CD4-positive, alpha-beta T cell (primary cell): ENCODE results near the gene WRNIP1. TPM values are rescaled to one million over a fixed set of nuclear protein-coding genes. Genes with fewer than 3 reads are reported as not detected.

ENCODE experiments used
- ATAC-seq: fragments of 200-7000 bp; cut with Tn5 transposase; one replicate; pipeline ENCODE4 v1.10.0; 2022; ENCODE audit warnings: mild to moderate bottlenecking; ENCODE audit not compliant: poor library complexity
- CTCF ChIA-PET: fragments of 350-600 bp; sonication (Branson Sonifier 250); formaldehyde crosslinking; loops from one replicate; lab custom pipeline; 2021; ENCODE audit warnings: antibody characterized with exemption, inconsistent platforms; lab: Charles Lee
- POLR2A ChIA-PET: fragments of 350-600 bp; sonication (Branson Sonifier 250); formaldehyde crosslinking; loops from one replicate; lab custom pipeline; 2021; ENCODE audit warnings: antibody characterized with exemption, inconsistent platforms; lab: Charles Lee
- DNase-seq, 14 experiments: peaks; one replicate each; pipeline ENCODE4 v3.0.0-alpha.2; 2013 to 2020; ENCODE audit warnings: mixed read lengths in 2 of 14
- H3K27ac ChIP-seq, 2 donors: one replicate each; pipeline versions ENCODE4 v1.5.1 to v1.7.0; 2013; ENCODE audit warnings: low read length in 2 of 2, low read depth in 1 of 2, mild to moderate bottlenecking in 1 of 2
- H3K27me3 ChIP-seq, 2 experiments: 1 replicate in 1 of 2; 2 replicates in 1 of 2; pipeline versions ENCODE4 v1.6.1 to v1.7.0; 2013; ENCODE audit warnings: low read length in 2 of 2, control low read depth in 1 of 2, mild to moderate bottlenecking in 1 of 2, moderate library complexity in 1 of 2; ENCODE audit not compliant: insufficient read depth in 2 of 2, control insufficient read depth in 1 of 2
- H3K36me3 ChIP-seq: one replicate; pipeline ENCODE4 v1.6.1; 2013; ENCODE audit warnings: low read length, control low read depth; ENCODE audit not compliant: insufficient read depth
- H3K4me1 ChIP-seq: one replicate; pipeline ENCODE4 v1.6.1; 2013; ENCODE audit warnings: low read length, control low read depth; ENCODE audit not compliant: insufficient read depth
- H3K4me3 ChIP-seq: one replicate; pipeline ENCODE4 v1.5.1; 2013; ENCODE audit warnings: mild to moderate bottlenecking, low read length, moderate library complexity
- H3K9me3 ChIP-seq, 2 experiments: 1 replicate in 1 of 2; 2 replicates in 1 of 2; pipeline versions ENCODE4 v1.6.1 to v1.7.0; 2013; ENCODE audit warnings: low read length in 2 of 2, mild to moderate bottlenecking in 2 of 2, control low read depth in 1 of 2, moderate library complexity in 1 of 2; ENCODE audit not compliant: control insufficient read depth in 1 of 2, insufficient read depth in 1 of 2
- H3K27ac Mint-ChIP-seq: one replicate; pipeline ENCODE4 v1.8.0; 2020; ENCODE audit warnings: mixed read lengths
- H3K27me3 Mint-ChIP-seq: one replicate; pipeline ENCODE4 v1.8.0; 2021; ENCODE audit warnings: mixed read lengths
- H3K36me3 Mint-ChIP-seq: one replicate; pipeline ENCODE4 v1.8.0; 2021; ENCODE audit warnings: low read depth, mixed read lengths
- H3K4me1 Mint-ChIP-seq: one replicate; pipeline ENCODE4 v1.8.0; 2021; ENCODE audit warnings: low read depth, mixed read lengths
- H3K4me3 Mint-ChIP-seq: one replicate; pipeline ENCODE4 v1.8.0; 2020; ENCODE audit warnings: mild to moderate bottlenecking, mixed read lengths
- H3K9me3 Mint-ChIP-seq: one replicate; pipeline ENCODE4 v1.8.0; 2020; ENCODE audit warnings: mixed read lengths
- CTCF ChIP-seq: fragments of 200-600 bp; IDR thresholded peaks from one replicate; pipeline ENCODE4 v1.8.0; 2022; ENCODE audit warnings: antibody characterized with exemption, mild to moderate bottlenecking
- intact Hi-C, 2 experiments: fragments of 100-400 bp; cut with DNase I in 1 of 2; cut with micrococcal nuclease in 1 of 2; formaldehyde crosslinking; loops; one replicate each; pipeline versions ENCODE4 v1.15.1 to v1.9.0; 2023 to 2025; cut with DNase I, micrococcal nuclease
- total RNA-seq, 174 experiments: library from RNA in 2 of 174; stranded (reverse) in 2 of 174; gene quantifications; one replicate each; pipeline ENCODE4 v1.2.3 and lab custom pipeline; 2021 to 2026

The WRNIP1 gene
- total RNA-seq, 2 experiments from 2014 or later, result 22.4 to 25.2 TPM

GRCh38 chr6:2795162-2795561 is 30.0 kb downstream of the WRNIP1 start:
- no peaks in the 10 kb centered on the region for H3K9me3 Mint-ChIP-seq
- no peak overlapping the region for H3K27ac ChIP-seq
- no peaks in the 10 kb centered on the region for H3K36me3 ChIP-seq
- H3K4me1 ChIP-seq, result peaks cover 29% of the 10 kb centered on the region
- peaks cover 48% of the 10 kb centered on the region for H3K4me1 Mint-ChIP-seq
- no peaks in the 10 kb centered on the region for H3K27me3 Mint-ChIP-seq
- H3K27me3 ChIP-seq, result no peaks in the 10 kb centered on the region
- TF ChIP-seq CTCF, result no peak
- H3K4me3 ChIP-seq, result no peak overlapping the region
- intact Hi-C loops, result loop anchor here in 1 of 2 experiments (2.0 to 5.0 kb wide), 2 partner anchors 38 to 192 kb away; no protein-coding TSS in a partner anchor
- H3K27ac Mint-ChIP-seq, result no peak overlapping the region
- no peaks in the 10 kb centered on the region for H3K9me3 ChIP-seq
- ATAC-seq, result no peak
- no peaks in the 10 kb centered on the region for H3K36me3 Mint-ChIP-seq
- DNase-seq, result no peak
- CTCF ChIA-PET, result no interaction called here
- H3K4me3 Mint-ChIP-seq, result no peak overlapping the region
- POLR2A ChIA-PET, result interaction anchor here (0.9 kb wide), 1 partner anchor 195 kb away, joined by 3 read pairs; no protein-coding TSS in a partner anchor

GRCh38 chr6:2795956-2796355 is 30.8 kb downstream of the WRNIP1 start:
- Histone ChIP-seq H3K9me3 (peaks cover 0 to under 1% of the 10 kb centered on the region in 2 experiments), H3K36me3 (no peaks in the 10 kb centered on the region), H3K27me3 (no peaks in the 10 kb centered on the region), H3K4me1 (peaks cover 29% of the 10 kb centered on the region), H3K4me3 (no peak overlapping the region), H3K27ac (no peak overlapping the region)
- no peak for ATAC-seq
- ChIA-PET POLR2A (interaction anchor here (0.9 kb wide), 1 partner anchor 194 kb away, joined by 3 read pairs; no protein-coding TSS in a partner anchor), CTCF (no interaction called here)
- DNase-seq, result peak in 3 of 14 experiments; percentile 7 to 37 (median 35)
- H3K36me3 Mint-ChIP-seq, result no peaks in the 10 kb centered on the region
- peaks cover 40% of the 10 kb centered on the region for H3K4me1 Mint-ChIP-seq
- intact Hi-C loops, result loop anchor here in 1 of 2 experiments (2.0 to 5.0 kb wide), 2 partner anchors 37 to 191 kb away; no protein-coding TSS in a partner anchor
- no peaks in the 10 kb centered on the region for H3K9me3 Mint-ChIP-seq
- no peak overlapping the region for H3K27ac Mint-ChIP-seq
- TF ChIP-seq CTCF, result no peak
- H3K27me3 Mint-ChIP-seq, result no peaks in the 10 kb centered on the region
- no peak overlapping the region for H3K4me3 Mint-ChIP-seq

- no peak overlapping the region for H3K27ac ChIP-seq
- DNase-seq, result no peak
- ChIA-PET CTCF (interaction anchor here (1.2 kb wide), 1 partner anchor 29 kb away, joined by 3 read pairs; no protein-coding TSS in a partner anchor), POLR2A (no interaction called here)
- no peak for TF ChIP-seq CTCF
- H3K4me1 ChIP-seq, result peaks cover 27% of the 10 kb centered on the region
- Mint-ChIP-seq H3K4me1 (peaks cover 34% of the 10 kb centered on the region), H3K36me3 (no peaks in the 10 kb centered on the region), H3K27me3 (no peaks in the 10 kb centered on the region), H3K9me3 (no peaks in the 10 kb centered on the region), H3K27ac (no peak overlapping the region), H3K4me3 (no peak overlapping the region)
- no peaks in the 10 kb centered on the region for H3K27me3 ChIP-seq
- no peak overlapping the region for H3K4me3 ChIP-seq
- intact Hi-C loops, result loop anchor here in 1 of 2 experiments (5.0 kb wide), 1 partner anchor 190 kb away; no protein-coding TSS in a partner anchor
- H3K36me3 ChIP-seq, result no peaks in the 10 kb centered on the region
- peaks cover 0 to 4% of the 10 kb centered on the region in 2 experiments for H3K9me3 ChIP-seq
- ATAC-seq, result no peak
These were observed 31.7 kb downstream of the WRNIP1 start for GRCh38 chr6:2796861-2797260.
